GM12875 (cell line): ENCODE results near the gene IMPACT.

ENCODE experiments used
- H3K4me3 ChIP-seq: one replicate; pipeline ENCODE4 v1.5.1; 2011; ENCODE audit warnings: low read depth, low read length, control low read depth
- CTCF ChIP-seq: IDR thresholded peaks from 2 replicates; pipeline ENCODE4 v1.5.1; 2011; ENCODE audit warnings: low read depth, mild to moderate bottlenecking, control low read depth, inconsistent platforms, low read length, moderate library complexity, borderline replicate concordance; ENCODE audit not compliant: insufficient read depth

IMPACT gene

GRCh38 chr18:24421831-24422230 is 4.6 kb upstream of the IMPACT start:
- TF ChIP-seq CTCF, result no peak
- H3K4me3 ChIP-seq, result no peak overlapping the region

GRCh38 chr18:24426073-24426397 is 435 bp upstream of the IMPACT start:
- no peak for TF ChIP-seq CTCF
- peak overlapping the region; percentile 63 for H3K4me3 ChIP-seq

- H3K4me3 ChIP-seq, result no peak overlapping the region
- no peak for TF ChIP-seq CTCF
Observed at GRCh38 chr18:24427484-24427883, 1.0 kb downstream of the IMPACT start.

GRCh38 chr18:24428709-24429108 is 2.2 kb downstream of the IMPACT start:
- H3K4me3 ChIP-seq, result no peak overlapping the region
- no peak for TF ChIP-seq CTCF

GRCh38 chr18:24429188-24429587 is 2.7 kb downstream of the IMPACT start:
- H3K4me3 ChIP-seq, result no peak overlapping the region
- TF ChIP-seq CTCF, result no peak

- TF ChIP-seq CTCF, result no peak
- no peak overlapping the region for H3K4me3 ChIP-seq
Observed at GRCh38 chr18:24432618-24433017, 6.1 kb downstream of the IMPACT start.

- TF ChIP-seq CTCF, result no peak
- no peak overlapping the region for H3K4me3 ChIP-seq
Observed at GRCh38 chr18:24436939-24437338, 10.5 kb downstream of the IMPACT start.
